Heart left ventricle (tissue), 16 donors: ENCODE results near the gene SORCS2. TPM values are rescaled to one million over a fixed set of nuclear protein-coding genes. Genes with fewer than 3 reads are reported as not detected.

Source experiments
- ATAC-seq, 4 donors: fragments of 200-7000 bp; cut with Tn5 transposase; one replicate each; pipeline ENCODE4 v1.9.1; 2020 to 2022; ENCODE audit warnings: moderate library complexity in 4 of 4, mild to moderate bottlenecking in 3 of 4, moderate number of reproducible peaks in 1 of 4
- DNase-seq, 5 donors: peaks; one replicate each; pipeline ENCODE4 v3.0.0-alpha.2; 2020
- H3K27ac ChIP-seq, 12 donors: fragments of 200-600 bp; sonication (generic) in 4 of 12; one replicate each; pipeline versions ENCODE4 v1.5.0 to v1.8.0; 2016 to 2022; ENCODE audit warnings: mild to moderate bottlenecking in 2 of 12
- H3K27me3 ChIP-seq, 9 donors: fragments of 200-600 bp; sonication (generic) in 2 of 9; one replicate each; pipeline versions ENCODE4 v1.5.1 to v1.8.0; 2016 to 2022; ENCODE audit warnings: mild to moderate bottlenecking in 3 of 9
- H3K36me3 ChIP-seq, 9 donors: fragments of 200-600 bp; sonication (generic) in 2 of 9; one replicate each; pipeline versions ENCODE4 v1.5.0 to v1.8.0; 2018 to 2022; ENCODE audit warnings: mild to moderate bottlenecking in 2 of 9
- H3K4me1 ChIP-seq, 12 donors: fragments of 200-600 bp; sonication (generic) in 4 of 12; one replicate each; pipeline versions ENCODE4 v1.5.0 to v1.8.0; 2016 to 2022; ENCODE audit warnings: mild to moderate bottlenecking in 3 of 12
- H3K4me3 ChIP-seq, 12 donors: fragments of 200-600 bp; sonication (generic) in 4 of 12; one replicate each; pipeline versions ENCODE4 v1.5.0 to v1.8.0; 2017 to 2022; ENCODE audit warnings: mild to moderate bottlenecking in 9 of 12, moderate library complexity in 4 of 12
- H3K9me3 ChIP-seq, 12 donors: fragments of 200-600 bp; sonication (generic) in 4 of 12; one replicate each; pipeline versions ENCODE4 v1.5.0 to v1.8.0; 2016 to 2022; ENCODE audit warnings: mild to moderate bottlenecking in 1 of 12
- POLR2A ChIP-seq, 2 donors: fragments of 450-650 bp; IDR thresholded peaks; one replicate each; pipeline ENCODE4 v1.6.1; 2017; ENCODE audit warnings: antibody characterized with exemption in 2 of 2, mild to moderate bottlenecking in 2 of 2, moderate library complexity in 2 of 2
- WGBS, 4 donors: extraction: QIAGEN DNeasy Blood & Tissue Kit in 2 of 4; methylation state at CpG; one replicate each; pipeline versions ENCODE4 v1.1.5 to v1.1.7; 2013 to 2018; 5-methylcytosine and 5-hydroxymethylcytosine counted together
- intact Hi-C, 10 donors: fragments of 100-400 bp; cut with DNase I; formaldehyde crosslinking; loops; one replicate each; pipeline versions ENCODE4 v1.11.1 to v1.14.2; 2022
- polyA plus RNA-seq, 2 donors: library from polyadenylated mRNA; stranded (reverse); fragments of 200-250 nt; gene quantifications; one replicate each; pipeline ENCODE4 v1.2.3, GENCODE V29; 2013
- total RNA-seq, 9 donors: library from RNA; depleted of rRNA in 2 of 9; stranded (reverse); fragments of >200 nt in 2 of 9; fragmentation: NEBNext Ultra II Directional in 3 of 9; extraction: Animal tissue kit (Norgen Biotek cat#: 25700) in 3 of 9; gene quantifications; one replicate each; pipeline versions ENCODE4 v1.1.0 to v1.2.4, GENCODE V29; 2016 to 2023
- TF ChIP-seq, protein P1 (sequence below), 12 donors: fragments of 200-600 bp; sonication (generic) in 4 of 12; IDR thresholded peaks; one replicate each; pipeline versions ENCODE4 v1.5.0 to v1.8.0; 2018 to 2022; ENCODE audit warnings: antibody characterized with exemption in 12 of 12, mild to moderate bottlenecking in 5 of 12
- donor health status: ischemic (EF 13 %, LVEDD 7.1; RV severe dilation, severe dysfunction).
- donor health status: healthy with polysubstance abuse.
- donor health status: DM: no; HTN: yes; CAD: no.
- donor health status: DM: no; HTN: no; CAD: no.
- donor health status: ischemic (EF 25% LVEDD 6.9; RV normal size, moderate dysfunction).
- donor health status: ischemic (EF 25% LVEDD 5.7; RV mildly dilated, moderate dysfunction).
- donor health status: healthy.
- donor health status: DM: yes; HTN: yes; CAD: no.
- donor health status: ischemic (EF 35%, LVEDD 5.7; RV mildly dilated, moderate dysfunction).
- donor health status: nonischemic (EF 11% LVEDD 7.7; RV severe dilation, severe dysfunction).
- donor health status: DM: yes; HTN: yes; CAD: no.
- donor health status: PGD.
- donor health status: ischemic (EF 29% LVEDD 5.4; RV normal size, mild dysfunction).
- donor health status: nonischemic (EF 23%, LVEDD 6.1; RV moderate dilation, normal function).

The SORCS2 gene
- total and polyA plus RNA-seq, 11 donors, result 0.28 to 5.5 (median 2.4) TPM

DNA sequence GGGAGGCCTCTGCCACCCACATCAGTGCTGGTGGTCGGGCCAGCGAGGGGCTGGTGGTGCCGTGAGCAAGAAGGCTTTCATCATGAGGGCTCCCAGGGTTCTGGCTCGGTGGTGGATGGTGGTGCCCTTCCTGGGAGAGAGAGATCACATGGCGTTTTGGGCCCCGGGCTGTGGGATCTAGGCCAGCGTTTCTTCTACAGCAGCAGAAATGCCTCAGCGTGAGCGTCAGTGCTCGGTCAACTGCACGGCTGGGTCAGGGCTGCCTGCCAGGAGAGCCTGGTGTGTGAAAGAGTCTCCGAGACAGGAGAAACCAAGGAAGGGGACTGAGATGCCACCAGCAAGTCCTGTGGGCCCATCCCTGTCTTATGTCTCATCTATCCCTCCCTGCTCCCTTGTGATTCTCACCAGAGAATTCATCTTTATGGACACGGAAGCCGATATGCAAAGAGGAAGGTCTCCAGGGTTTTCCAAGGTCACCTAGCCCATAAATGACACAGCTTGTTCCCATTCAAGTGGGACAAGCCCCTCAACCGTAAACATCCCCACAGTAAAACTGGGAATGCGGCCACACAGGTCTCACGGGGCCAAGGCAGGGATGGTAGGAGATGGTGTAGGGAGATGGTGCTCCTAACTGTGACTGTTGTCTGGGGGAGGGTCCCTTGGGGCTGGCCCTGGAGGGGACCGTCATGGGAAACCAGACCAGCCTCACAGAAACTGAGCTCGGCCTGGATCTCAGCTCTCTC is 99.2 kb downstream of the SORCS2 start:
- Histone ChIP-seq H3K4me3 (no peak overlapping the region), H3K4me1 (peaks cover 0 to 25% (median 8%) of the 10 kb centered on the region in 12 donors), H3K27ac (peak overlapping the region in 9 of 12 donors; percentile 12 to 61 (median 55)), H3K9me3 (no peaks in the 10 kb centered on the region), H3K27me3 (no peaks in the 10 kb centered on the region), H3K36me3 (no peaks in the 10 kb centered on the region)
- no peak for TF ChIP-seq POLR2A (IDR thresholded peaks at IDR 0.05)
- TF ChIP-seq, protein P1, sequence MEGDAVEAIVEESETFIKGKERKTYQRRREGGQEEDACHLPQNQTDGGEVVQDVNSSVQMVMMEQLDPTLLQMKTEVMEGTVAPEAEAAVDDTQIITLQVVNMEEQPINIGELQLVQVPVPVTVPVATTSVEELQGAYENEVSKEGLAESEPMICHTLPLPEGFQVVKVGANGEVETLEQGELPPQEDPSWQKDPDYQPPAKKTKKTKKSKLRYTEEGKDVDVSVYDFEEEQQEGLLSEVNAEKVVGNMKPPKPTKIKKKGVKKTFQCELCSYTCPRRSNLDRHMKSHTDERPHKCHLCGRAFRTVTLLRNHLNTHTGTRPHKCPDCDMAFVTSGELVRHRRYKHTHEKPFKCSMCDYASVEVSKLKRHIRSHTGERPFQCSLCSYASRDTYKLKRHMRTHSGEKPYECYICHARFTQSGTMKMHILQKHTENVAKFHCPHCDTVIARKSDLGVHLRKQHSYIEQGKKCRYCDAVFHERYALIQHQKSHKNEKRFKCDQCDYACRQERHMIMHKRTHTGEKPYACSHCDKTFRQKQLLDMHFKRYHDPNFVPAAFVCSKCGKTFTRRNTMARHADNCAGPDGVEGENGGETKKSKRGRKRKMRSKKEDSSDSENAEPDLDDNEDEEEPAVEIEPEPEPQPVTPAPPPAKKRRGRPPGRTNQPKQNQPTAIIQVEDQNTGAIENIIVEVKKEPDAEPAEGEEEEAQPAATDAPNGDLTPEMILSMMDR (IDR thresholded peaks at IDR 0.05), result no peak
- DNase-seq (peak; percentile 72 to 84 (median 80)), ATAC-seq (peak; percentile 53 to 86 (median 70))
- intact Hi-C loops, result loop anchor here in 2 of 10 donors (2.0 to 5.0 kb wide), 2 partner anchors 84 to 97 kb away; no protein-coding TSS in a partner anchor
- 39 to 50% (median 43%) methylated on average over 13 to 19 of the region's 19 CpGs for WGBS, 4 donors

DNA sequence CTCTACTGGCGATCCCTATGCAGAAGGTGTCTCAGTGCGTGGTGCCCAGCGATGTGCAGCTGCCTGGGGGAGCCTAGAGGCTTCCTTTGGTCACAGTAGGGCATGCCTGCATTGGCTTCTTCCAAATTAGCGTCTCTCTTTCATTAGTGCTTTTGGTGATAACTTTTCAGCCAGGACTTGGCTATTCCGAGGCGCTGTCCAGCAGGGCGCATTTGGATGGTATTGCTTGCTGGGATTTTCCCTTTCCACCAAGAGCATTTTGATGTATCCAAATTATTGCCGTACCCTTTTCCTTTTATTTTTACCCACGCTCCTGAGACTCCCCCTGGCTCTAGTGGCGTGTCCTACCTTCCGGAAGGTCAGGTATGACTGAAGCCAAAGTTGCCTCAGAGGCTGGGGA is 101.4 kb downstream of the SORCS2 start:
- DNase-seq, result no peak
- WGBS, 4 donors, result 88 to 90% (median 90%) methylated on average over 11 of the region's 11 CpGs
- no peaks in the 10 kb centered on the region for H3K36me3 ChIP-seq
- H3K27ac ChIP-seq, result no peak overlapping the region
- no peak for ATAC-seq
- TF ChIP-seq, protein P1 (IDR thresholded peaks at IDR 0.05), result no peak
- no peak for TF ChIP-seq POLR2A (IDR thresholded peaks at IDR 0.05)
- intact Hi-C loops, result loop anchor here in 2 of 10 donors (2.0 to 5.0 kb wide), 2 partner anchors 86 to 99 kb away; no protein-coding TSS in a partner anchor
- H3K9me3 ChIP-seq, result no peaks in the 10 kb centered on the region
- H3K27me3 ChIP-seq, result peaks cover 0 to 3% (median 0%) of the 10 kb centered on the region in 9 donors
- no peak overlapping the region for H3K4me3 ChIP-seq
- peaks cover 0 to 25% (median 8%) of the 10 kb centered on the region in 12 donors for H3K4me1 ChIP-seq

DNA sequence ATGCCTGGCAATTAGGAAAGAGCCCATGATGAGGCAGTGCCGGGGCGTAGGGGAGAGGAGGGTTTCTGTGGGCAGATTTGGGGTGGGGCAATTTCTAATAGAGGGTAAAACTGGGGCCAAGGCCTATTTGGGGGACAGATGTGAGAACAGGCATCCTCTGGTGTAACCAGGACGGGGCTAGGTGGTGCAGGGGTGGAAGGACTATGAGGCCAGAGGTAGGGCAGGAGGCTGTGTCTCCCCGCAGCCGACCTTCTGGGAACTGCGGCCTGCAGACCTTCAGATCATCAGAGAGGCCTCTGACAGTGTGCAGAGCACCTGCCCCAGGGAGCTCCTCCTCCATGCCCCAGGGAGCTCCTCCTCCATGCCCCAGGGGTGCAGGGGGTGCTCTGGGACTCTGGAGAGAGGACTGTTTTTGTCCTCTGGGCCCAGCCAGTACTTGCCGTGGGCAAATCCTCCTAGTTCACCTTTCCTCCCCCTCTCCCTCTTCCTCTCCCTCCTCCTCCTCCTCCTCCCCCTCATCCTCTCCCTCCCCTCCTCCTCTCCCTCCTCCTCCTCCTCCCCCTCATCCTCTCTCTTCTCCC is 101.9 kb downstream of the SORCS2 start:
- no peaks in the 10 kb centered on the region for H3K9me3 ChIP-seq
- intact Hi-C loops, result loop anchor here in 1 of 10 donors (5.0 kb wide), 1 partner anchor 87 kb away; no protein-coding TSS in a partner anchor
- no peaks in the 10 kb centered on the region for H3K36me3 ChIP-seq
- TF ChIP-seq POLR2A (IDR thresholded peaks at IDR 0.05), result no peak
- TF ChIP-seq, protein P1 (IDR thresholded peaks at IDR 0.05), result no peak
- DNase-seq (peak in 1 of 5 donors; percentile 44), ATAC-seq (no peak)
- H3K4me1 ChIP-seq, result peaks cover 0 to 25% (median 8%) of the 10 kb centered on the region in 12 donors
- no peak overlapping the region for H3K27ac ChIP-seq
- no peak overlapping the region for H3K4me3 ChIP-seq
- peaks cover 0 to 4% (median 0%) of the 10 kb centered on the region in 9 donors for H3K27me3 ChIP-seq
- 68 to 74% (median 71%) methylated on average over 7 of the region's 7 CpGs for WGBS, 4 donors
